NCI-H748 (cell line): ENCODE measurements around the gene PDK4.
"Not testable (repeated sequence)": the region's sequence is repeated elsewhere in the genome, so short reads cannot be mapped to it uniquely, and the experiment has no call there.

Experiments used
- DNase-seq: peaks from one replicate; lab custom pipeline; 2025; ENCODE audit not compliant: unreplicated experiment; lab: John Stamatoyannopoulos, UW

PDK4 gene

DNA sequence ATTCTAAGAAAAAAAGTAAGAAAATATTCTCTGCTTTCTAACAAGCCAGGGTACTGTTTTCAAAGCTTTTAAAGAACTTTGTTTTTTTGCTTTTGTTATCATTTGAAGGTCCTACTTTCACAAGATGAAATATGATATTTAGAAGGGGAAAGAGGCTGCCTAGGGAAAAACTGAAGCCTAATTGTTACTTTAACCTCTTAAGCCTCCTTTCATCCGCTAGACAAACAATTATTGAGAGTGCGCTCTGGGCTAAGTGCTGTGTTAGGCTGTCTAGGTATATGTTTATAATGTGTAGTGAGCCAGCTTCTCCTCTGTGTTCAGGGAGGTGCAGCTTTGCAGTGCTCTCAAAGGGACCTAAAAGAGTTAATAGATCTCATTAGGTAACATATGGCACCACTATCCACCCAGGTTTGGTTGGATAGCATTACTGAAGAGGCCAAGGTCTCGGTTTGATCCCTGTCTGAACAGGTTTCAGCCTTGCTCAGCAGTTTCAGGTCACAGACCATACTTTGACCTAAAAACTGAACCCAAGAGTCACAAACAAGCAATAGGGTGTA, 17.9 kb downstream of the PDK4 start:
- DNase-seq, result peak; percentile 78

DNA sequence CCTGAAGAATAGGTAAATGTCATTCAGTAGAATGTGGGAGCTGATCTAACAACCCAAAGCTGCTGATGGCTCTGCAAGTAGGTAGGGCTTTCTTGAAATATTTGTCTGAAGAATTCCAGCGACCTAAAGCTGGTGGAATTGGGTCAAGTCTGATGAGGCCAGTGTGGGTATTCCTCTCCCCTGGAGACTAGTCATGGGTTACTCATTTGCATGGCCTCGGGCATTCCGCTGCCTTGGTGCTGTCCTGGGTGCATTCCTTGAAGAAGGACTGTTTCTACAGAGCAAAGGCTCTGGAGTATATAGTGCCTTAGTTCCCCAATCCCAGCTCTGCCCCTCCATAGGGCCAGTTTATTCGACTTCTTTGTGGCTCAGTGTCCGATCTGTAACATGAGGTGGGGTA, 19.2 kb downstream of the PDK4 start:
- DNase-seq, result no peak

DNA sequence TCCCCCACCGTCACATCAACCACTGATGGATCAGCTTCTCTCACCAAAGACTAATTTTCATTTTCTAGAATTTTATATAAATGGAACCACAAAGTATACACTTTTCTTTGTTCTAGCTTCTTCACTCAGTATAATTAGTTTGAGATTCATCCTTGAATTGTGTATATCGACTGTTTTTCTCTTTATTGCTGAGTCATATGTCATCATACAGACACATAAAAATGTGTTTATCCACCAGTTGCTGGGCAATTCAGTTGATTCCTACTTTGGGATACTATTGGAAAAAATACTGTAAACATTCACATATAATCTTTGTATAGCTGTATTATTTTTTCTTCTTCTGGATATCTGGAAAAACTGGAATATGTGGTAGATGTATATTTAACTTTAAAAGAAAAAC, 26.6 kb downstream of the PDK4 start:
- DNase-seq, result no peak

DNA sequence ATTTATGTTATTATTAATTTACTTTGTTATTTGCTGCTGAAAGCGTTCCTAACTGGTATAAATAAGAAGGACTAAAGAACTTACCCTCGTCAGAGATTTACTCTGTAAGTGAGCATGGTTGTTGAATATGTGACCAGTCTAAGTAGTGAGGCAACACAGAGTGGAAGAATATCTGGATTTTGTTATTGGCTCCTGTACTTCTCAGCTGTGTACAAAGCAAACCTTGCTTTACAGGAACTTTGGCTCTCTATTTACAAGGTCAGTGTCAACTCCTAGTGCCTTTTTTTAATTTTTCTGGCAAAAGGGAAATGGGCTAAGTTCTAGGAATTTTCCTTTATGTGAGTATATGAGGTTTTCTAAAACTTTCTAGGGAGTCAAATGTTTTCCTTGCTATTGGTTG, 35.6 kb downstream of the PDK4 start:
- DNase-seq, result no peak

DNA sequence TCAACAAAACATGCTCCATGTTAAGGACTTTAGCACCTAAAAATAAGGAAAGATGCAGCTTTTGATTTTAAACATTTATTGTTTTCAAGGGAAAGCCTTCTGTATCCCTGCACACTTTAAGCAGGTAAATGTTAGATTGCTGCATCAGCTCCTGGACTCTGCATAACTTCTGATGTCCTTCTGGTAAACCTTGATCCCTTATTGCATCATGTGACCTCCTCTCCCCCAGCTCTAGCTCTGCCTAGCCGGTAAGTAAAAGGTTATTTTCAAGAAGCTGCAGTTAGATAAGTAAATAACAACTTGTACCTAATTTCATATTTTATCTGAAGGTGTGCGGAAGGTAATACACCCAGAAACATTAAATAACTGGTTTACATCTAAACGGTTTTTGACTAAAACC, 37.5 kb downstream of the PDK4 start:
- DNase-seq, result no peak

DNA sequence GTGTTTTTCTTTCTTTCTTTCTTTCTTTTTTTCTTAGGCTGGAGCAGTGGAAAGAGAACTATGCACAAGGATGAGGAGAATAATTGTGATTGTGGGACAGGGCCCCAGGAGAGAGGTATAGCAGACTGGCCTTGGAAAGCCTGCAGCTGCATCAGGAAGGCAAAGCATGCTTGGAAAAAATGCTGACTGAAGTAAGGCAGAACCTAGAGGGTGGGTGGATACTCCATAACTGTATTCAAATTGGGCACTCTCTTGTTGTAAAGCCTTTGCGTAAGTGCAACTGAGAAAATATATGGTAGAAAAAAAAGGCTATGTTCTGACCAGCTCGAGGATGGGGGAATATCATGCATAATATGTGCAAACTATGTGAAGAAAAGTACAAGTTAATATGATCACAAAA, 39.5 kb downstream of the PDK4 start:
- no peak for DNase-seq

DNA sequence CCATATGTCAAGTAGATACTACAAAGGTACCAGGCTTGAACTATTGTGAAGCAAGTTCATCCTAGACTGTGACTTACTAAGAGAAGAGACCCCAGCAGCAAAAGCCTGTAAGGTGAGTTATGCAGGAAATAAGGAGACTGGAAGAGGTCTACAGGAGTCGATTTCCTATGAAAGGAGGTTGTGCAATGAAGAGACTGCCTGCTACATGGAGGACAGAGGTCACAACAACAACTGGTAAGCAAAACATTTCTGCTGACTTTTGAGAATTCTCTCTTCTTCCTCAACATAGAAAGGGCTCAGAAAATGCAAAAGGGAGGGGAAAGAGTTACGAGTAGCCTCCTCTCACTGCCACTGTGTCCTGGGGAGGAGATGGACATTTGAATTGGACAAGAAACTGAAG, 42.4 kb downstream of the PDK4 start:
- DNase-seq, result no peak

DNA sequence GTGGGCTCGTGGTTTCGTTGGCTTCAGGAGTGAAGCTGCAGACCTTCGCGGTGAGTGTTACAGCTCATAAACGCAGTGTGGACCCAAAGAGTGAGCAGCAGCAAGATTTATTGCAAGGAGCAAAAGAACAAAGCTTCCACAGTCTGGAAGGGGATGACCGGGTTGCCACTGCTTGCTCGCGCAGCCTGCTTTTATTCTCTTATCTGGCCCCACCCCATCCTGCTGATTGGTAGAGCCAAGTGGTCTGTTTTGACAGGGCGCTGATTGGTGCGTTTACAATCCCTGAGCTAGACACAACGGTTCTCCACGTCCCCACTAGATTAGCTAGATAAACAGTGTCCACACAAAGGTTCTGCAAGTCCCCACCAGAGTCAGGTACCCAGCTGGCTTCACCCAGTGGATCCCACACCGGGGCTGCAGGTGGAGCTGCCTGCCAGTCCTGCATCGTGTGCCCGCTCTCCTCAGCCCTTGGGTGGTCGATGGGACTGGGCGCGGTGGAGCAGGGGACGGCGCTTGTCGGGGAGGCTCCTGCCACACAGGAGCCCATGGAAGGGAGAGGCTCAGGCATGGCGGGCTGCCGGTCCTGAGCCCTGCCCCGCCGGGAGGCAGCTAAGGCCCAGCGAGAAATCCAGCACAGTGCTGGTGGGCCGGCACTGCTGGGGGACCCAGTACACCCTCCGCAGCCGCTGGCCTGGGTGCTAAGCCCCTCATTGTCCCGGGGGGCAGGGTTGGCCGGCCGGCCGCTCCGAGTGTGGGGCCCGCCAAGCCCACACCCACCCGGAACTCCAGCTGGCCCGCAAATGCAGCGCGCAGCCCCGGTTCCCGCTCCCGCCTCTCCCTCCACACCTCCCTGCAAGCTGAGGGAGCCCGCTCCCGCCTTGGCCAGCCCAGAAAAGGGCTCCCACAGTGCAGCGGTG, 44.0 kb downstream of the PDK4 start:
- not testable (repeated sequence) for DNase-seq

DNA sequence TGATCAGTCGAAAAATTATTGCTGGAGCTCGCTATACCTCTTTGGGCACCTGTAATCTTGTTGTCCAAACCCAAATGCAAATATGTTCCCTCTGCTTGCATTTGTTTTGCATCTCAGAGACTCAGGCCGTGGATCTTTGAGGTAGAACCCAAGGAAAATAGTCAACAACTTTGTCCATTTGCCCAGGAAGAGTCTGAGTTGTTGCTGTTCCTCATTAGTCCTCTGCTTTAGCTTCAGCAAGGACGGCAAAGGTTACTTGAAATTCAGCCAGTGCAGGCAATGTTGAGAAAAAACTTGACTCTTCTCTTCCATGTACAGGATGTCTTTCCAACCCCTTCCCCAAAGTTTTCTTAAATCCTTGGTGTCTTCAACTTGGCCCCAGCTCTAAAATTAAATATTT, 45.8 kb downstream of the PDK4 start:
- DNase-seq, result no peak

DNA sequence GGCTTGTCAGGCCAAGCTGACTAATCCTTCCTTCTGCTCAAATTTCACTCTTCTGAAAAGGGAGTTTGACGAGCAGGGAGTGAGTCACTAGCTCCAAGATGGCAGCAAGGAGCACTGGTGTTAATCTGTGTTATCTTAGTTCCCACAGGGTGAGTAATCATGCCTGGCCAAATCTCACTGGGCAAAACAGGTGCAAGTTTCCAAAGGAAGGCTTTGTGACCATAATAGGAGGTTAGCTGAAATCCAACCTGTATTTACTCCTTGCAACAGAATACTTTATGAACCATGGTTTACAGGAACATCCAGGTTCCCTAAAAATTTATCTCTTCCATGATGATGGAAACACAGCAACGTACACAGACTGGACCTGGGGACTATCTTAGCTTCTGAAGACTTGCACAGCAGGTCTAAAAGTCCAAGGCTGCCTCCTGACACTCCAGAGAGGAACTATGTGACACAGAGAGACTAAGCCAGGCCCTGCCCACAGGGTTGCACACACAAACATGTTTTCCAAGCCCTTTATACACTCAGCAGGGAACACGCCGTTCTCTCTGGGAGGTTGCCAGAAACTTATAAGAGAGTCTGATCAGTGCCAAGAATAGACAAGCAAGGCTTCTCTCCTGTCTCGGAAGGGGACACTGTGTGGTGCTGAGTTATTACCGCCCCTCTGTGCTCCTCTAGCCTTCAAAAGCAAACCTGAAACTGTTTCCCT, 46.3 kb downstream of the PDK4 start:
- peak; percentile 42 for DNase-seq

DNA sequence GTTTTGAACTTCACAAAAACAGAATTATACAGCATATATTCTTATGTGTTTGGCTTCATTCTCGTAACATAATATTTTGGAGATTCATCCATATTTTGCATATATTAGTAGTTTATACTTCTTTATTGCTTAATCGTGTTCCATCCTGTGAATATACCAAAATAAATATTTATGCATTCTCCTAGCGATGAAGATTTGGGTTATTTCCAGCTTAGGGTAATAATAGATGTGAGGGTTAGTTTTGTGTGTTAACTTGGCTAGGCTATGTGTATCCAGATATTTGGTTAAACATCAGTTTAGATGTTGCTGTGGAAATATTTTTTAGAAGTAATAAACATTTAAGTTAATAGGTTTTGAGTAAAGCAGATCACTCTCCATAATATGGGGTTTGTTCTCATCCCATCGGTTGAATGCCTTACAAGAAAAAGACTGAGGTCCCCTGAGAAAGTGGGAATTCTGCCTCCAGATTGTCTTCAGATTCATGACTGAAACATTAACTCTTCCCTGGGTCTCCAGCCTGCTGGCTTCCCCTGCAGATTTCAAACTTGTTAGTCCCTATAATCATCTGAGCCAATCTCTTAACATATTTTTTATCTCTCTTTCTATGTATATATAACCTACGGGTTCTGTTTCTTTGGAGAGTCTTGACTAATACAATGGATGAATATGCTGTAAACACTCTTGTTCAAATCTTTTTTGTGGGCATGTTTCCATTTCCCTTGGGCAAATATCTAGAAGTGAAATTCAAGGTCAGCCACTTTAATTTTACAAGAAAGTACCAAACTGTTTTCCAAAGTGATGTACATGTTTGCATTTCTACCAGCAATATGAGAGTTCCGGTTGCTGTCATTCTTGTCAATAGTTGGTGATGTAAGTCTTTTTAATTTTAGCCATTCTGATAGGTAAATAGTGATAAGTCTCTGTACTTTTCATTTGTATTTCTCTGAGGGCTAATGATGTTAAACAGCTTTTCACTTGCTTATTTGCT, 48.7 kb downstream of the PDK4 start:
- no peak for DNase-seq

DNA sequence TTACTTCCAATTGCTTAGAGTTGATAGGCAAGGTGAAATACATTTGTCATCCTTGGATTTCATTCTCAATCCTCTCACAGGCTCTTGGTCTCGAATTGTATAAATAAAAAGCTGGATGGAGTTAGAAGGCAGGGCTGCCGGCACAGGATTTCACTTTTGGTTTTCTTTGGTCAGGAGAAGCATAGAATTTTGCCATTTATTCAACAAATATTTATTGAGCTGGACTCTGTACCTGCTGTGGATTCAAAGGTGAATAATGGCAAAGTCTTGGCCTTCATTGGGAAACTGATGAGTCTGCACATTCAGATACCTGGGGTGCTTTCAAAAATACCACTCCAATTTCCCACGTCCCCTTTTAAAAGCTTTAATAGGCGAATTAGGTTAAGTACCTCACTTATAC, 49.7 kb downstream of the PDK4 start:
- DNase-seq, result no peak

DNA sequence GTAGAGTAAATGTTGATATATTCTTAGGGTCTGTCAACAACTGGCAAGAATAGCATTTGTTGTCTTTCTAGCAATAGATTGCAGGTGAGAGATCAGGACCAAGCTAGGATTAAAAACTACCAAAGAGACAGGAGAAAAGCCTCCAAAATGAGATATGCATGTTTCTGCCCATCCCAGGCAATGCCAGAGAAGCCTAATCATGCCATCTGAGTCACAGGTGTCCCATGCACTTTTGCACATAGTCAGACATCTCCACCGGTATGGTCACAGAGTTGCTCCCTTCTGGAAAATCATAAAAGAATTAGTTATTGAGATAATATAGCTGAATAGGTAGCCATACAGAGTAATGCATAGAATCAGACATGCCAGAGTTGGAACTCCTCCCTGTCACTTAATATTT, 50.6 kb downstream of the PDK4 start:
- DNase-seq, result no peak

DNA sequence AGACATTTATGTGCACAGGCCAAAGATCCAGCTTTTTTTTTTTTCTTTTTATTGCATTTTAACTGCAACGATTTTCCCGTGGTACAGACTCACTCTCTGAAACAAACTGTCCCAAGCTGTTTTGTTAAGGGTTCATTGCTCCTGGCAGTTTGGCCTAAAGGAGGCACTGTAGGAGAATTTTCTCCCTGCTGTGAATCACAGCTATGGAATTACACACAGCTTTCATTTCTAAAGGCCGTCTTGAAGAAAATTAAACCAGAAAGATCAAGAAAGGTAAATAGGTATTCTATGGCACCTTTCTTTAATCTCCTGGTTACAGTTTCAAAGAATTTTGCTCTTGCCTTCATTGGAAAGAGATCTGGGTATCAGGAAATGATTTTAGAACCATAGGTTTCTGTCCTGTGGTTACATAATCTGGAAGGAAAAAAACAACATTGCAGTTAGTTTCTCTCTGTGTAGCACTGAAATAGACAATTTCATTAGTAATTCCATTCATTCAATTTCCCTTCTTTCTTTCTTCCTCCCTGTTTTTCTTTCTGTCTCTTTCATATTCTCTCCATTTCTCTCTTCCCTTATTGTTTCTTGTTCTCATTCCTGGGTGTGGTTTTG, 51.2 kb downstream of the PDK4 start:
- DNase-seq, result no peak

DNA sequence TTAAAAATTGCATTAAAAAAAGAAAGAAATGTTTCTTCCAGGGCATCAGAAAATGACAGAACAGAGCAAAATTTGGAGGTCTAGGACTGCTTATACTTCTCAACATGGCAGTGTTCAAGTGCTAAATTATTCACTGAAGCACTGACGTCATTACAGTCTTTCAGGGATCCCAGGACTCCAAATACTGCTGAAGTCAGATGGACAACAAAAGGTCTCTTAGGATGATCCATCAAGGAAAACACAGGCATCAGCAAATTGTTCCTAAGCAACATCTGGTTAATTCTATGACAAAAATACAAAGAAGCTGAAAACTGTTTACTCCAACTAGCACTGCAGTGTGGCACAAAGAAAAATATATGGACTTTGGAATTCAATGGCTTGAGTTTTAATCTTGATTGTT, 52.1 kb downstream of the PDK4 start:
- no peak for DNase-seq

DNA sequence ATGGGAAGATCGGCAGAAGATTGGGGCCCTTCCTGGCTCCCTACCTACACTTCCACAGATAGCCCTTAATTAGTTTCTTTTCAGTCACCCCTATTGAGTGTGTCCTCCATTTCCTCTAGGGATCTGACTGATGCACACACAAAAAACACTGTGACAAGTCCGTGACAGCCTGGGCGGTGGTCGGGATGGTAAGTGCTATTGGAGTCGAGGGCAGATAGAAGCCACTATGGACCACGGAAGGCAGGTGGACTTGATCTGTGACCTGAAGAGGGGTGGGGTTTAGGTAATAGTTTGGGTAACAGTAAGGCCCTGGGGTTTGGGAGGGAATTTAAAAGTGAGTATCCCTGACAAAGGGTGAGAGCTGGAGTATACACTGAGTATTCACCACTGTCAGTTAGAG, 53.0 kb downstream of the PDK4 start:
- no peak for DNase-seq

DNA sequence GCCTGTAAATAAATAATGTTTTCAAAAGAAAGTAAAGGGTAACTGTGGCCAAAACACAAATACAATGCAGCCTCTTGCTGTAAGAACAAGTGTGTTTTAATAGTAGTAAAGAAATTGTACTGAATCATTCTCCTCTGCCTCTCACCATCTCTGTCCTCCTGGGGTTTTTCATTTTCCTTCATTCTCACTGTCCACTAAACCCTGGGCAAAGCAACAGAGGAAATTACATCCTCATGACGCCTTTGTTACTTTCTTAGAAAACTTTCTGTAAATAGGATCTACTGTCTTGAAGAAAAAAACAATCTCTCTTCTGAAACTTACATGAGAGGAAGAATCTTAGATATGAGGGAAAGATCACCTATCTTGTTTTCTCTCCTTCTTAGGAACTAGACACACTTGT, 56.0 kb downstream of the PDK4 start:
- DNase-seq, result no peak

DNA sequence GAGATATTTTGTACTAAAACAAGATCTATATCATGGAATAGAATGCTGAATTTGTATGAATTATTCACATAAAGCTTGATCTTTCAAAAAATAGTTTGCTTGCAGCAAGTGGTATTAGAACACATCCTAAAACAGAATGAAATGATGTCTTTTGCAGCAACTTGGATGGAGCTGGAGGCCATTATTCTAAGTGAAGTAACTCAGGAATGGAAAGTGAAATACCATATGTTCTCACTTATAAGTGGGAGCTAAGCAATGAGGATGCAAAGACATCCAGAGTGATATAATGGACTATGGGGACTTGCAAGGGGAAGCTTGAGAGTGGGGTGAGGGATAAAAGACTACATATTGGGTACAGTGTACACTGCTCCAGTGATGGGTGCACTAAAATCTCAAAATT, 56.9 kb downstream of the PDK4 start:
- DNase-seq, result no peak

DNA sequence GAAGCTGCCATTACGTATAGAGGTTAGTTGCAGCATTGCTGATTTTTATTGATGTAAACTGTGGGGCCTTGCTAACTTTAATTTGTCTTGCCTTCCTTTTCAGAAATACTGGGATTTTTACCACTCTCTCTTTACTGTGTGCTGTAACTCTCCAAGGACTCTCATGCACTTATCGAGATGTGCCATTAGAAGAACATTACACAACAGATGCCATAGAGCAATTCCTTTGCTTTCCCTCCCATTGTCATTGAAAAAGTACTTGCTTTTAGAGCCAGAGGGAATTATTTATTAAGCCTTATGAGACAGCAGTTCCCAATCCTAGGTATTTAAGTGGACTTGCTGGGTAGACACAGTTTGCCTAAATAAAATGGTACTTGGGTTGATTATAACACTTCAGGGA, 58.8 kb downstream of the PDK4 start:
- no peak for DNase-seq

DNA sequence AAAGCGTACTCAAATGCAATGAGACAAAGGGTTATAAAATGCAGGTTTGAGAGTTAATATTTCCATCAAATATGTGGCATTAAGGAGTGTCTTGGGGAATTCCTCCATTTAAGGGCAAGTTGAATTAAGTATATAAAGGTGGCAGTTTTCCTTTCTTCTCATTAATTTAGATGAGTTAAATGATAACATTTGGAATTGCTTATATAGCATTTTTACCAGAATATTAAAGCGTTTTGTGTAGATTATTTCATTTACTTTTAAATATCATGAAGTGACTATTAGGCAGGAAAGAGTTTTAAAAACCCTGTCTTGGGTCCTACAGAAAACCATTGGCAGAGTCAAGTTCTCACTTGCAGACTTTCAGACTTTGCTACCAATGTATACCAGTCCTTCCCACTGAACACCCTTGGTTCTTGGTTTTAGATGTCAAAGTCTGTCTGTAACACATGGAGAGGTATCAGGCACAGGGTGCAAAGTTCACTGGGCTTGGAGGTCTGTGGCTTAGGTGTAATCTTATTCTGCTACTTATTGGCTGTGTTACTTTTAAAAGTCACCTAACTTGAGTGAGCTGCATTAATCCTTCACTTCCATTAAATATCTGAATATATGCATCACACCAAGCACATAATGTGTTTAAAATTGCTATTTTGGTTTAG, 59.5 kb downstream of the PDK4 start:
- DNase-seq, result no peak
